ENCODE data around the gene AGO3.

DNA sequence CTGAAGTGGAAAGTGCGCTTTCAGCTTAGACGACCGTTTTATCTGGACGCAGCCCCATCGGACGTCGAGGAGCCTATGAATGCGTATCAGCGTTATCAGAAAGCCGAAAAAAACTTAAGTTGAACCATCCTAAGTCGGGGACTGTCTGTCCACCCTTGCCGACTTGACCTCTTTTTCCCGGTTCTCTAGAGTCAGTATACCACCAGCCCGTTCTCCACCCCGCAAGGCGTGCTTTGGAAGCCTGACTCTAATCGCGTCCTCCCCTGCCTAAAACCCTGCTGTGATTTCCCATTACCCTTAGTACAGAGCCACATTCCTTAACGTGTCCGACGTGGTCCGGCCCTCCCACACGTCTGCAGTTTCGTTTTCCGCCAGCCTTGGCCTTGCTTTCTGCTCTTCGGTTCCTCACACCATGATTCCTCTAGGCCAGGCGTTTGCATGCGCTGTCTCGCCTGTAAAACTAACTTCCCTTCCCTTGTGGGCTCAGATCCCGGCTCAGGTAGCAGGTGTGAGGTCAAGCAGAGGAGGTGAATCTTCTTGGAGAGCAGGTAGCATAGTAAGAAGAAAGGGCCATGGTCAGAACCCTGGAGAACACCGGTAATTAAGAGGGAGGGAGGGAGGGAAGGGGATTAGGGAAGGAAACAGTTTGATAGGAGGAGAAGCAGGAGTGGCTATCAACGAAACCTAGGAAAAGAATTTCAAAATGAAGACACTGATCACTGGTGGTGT is 158.7 kb downstream of the AGO3 start:
- TF ChIP-seq, protein P1, sequence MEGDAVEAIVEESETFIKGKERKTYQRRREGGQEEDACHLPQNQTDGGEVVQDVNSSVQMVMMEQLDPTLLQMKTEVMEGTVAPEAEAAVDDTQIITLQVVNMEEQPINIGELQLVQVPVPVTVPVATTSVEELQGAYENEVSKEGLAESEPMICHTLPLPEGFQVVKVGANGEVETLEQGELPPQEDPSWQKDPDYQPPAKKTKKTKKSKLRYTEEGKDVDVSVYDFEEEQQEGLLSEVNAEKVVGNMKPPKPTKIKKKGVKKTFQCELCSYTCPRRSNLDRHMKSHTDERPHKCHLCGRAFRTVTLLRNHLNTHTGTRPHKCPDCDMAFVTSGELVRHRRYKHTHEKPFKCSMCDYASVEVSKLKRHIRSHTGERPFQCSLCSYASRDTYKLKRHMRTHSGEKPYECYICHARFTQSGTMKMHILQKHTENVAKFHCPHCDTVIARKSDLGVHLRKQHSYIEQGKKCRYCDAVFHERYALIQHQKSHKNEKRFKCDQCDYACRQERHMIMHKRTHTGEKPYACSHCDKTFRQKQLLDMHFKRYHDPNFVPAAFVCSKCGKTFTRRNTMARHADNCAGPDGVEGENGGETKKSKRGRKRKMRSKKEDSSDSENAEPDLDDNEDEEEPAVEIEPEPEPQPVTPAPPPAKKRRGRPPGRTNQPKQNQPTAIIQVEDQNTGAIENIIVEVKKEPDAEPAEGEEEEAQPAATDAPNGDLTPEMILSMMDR (IDR thresholded peaks at IDR 0.05), result no peak
- TF ChIP-seq POLR2A (IDR thresholded peaks at IDR 0.05), result no peak

Measured in uterus (tissue), 2 donors.